GM23338 (cell line): Measurements from ENCODE around the gene GRIN3B. TPM values are rescaled to one million over a fixed set of nuclear protein-coding genes. Genes with fewer than 3 reads are reported as not detected.
A peak's percentile ranks its signal among the peaks of the same experiment; 100 is the strongest.

Source experiments
- ATAC-seq: fragments of 200-7000 bp; cut with Tn5 transposase; 3 replicates; pipeline ENCODE4 v1.9.1; 2020
- DNase-seq: peaks from one replicate; pipeline ENCODE4 v3.0.0-alpha.2; 2015; ENCODE audit warnings: low spot score
- H2AFZ ChIP-seq: fragments of 200-600 bp; sonication (generic); 2 replicates; pipeline ENCODE4 v1.8.0; 2016; ENCODE audit warnings: antibody characterized with exemption, mild to moderate bottlenecking, moderate library complexity
- H3F3A ChIP-seq: fragments of 200-600 bp; sonication (generic); replicated peaks from 2 replicates; pipeline ENCODE4 v1.8.0; 2017; ENCODE audit warnings: antibody characterized with exemption, mixed run types, low read depth
- H3K27ac ChIP-seq: fragments of 200-600 bp; sonication (generic); 2 replicates; pipeline ENCODE4 v1.6.1; 2016; ENCODE audit warnings: low read depth
- H3K27me3 ChIP-seq: fragments of 200-600 bp; sonication (generic); 2 replicates; pipeline ENCODE4 v1.8.0; 2016; ENCODE audit warnings: mild to moderate bottlenecking, mixed run types, moderate library complexity; ENCODE audit not compliant: insufficient read depth
- H3K36me3 ChIP-seq: fragments of 200-600 bp; sonication (generic); 2 replicates; pipeline ENCODE4 v1.8.0; 2016; ENCODE audit warnings: mild to moderate bottlenecking; ENCODE audit not compliant: insufficient read depth
- H3K4me1 ChIP-seq: fragments of 200-600 bp; sonication (generic); 2 replicates; pipeline ENCODE4 v1.8.0; 2016; ENCODE audit warnings: mild to moderate bottlenecking, moderate library complexity; ENCODE audit not compliant: insufficient read depth
- H3K4me2 ChIP-seq: fragments of 200-600 bp; sonication (generic); 2 replicates; pipeline ENCODE4 v1.7.1; 2017; ENCODE audit warnings: mixed run types
- H3K4me3 ChIP-seq: fragments of 200-600 bp; sonication (generic); 2 replicates; pipeline ENCODE4 v1.6.1; 2016; ENCODE audit warnings: mixed run types
- H3K79me2 ChIP-seq: fragments of 200-600 bp; sonication (generic); replicated peaks from 2 replicates; pipeline ENCODE4 v1.8.0; 2017; ENCODE audit warnings: mild to moderate bottlenecking; ENCODE audit not compliant: insufficient read depth
- H3K9me2 ChIP-seq: fragments of 200-600 bp; sonication (generic); 2 replicates; pipeline ENCODE4 v1.8.0; 2017; ENCODE audit not compliant: insufficient read depth
- H4K20me1 ChIP-seq: fragments of 200-600 bp; sonication (generic); replicated peaks from 2 replicates; pipeline ENCODE4 v1.8.0; 2017; ENCODE audit warnings: mild to moderate bottlenecking; ENCODE audit not compliant: insufficient read depth
- H3K27ac Mint-ChIP-seq: 2 replicates; pipeline ENCODE4 v1.8.0; 2020; ENCODE audit warnings: inconsistent platforms, mild to moderate bottlenecking, moderate library complexity, mixed read lengths
- H3K27me3 Mint-ChIP-seq: 3 replicates; pipeline ENCODE4 v1.8.0; 2022; ENCODE audit warnings: low read depth, mild to moderate bottlenecking, moderate library complexity, mixed read lengths, inconsistent platforms; ENCODE audit not compliant: insufficient read depth, poor library complexity
- H3K36me3 Mint-ChIP-seq: 3 replicates; pipeline ENCODE4 v1.8.0; 2021; ENCODE audit warnings: low read depth, mild to moderate bottlenecking, inconsistent platforms, moderate library complexity, mixed read lengths
- H3K4me1 Mint-ChIP-seq: 3 replicates; pipeline ENCODE4 v1.8.0; 2020; ENCODE audit warnings: mild to moderate bottlenecking, inconsistent platforms, mixed read lengths
- H3K4me3 Mint-ChIP-seq: 3 replicates; pipeline ENCODE4 v1.8.0; 2021; ENCODE audit warnings: moderate library complexity, mild to moderate bottlenecking, inconsistent platforms, mixed read lengths
- H3K9me3 Mint-ChIP-seq: 3 replicates; pipeline ENCODE4 v1.8.0; 2020; ENCODE audit warnings: moderate library complexity, mild to moderate bottlenecking, inconsistent platforms, mixed read lengths
- CREB1 ChIP-seq: fragments of 250-450 bp; sonication (Bioruptor Pico); IDR thresholded peaks from 2 replicates; pipeline ENCODE4 v1.5.0; 2020; ENCODE audit warnings: low read depth, mild to moderate bottlenecking, moderate library complexity
- CTCF ChIP-seq, 2 experiments: fragments of 200-600 bp in 1 of 2; sonication (generic) in 1 of 2; conservative IDR thresholded peaks; 2 replicates each; pipeline versions ENCODE4 v1.5.1 to v1.6.1; 2016 to 2017; ENCODE audit warnings: antibody characterized with exemption in 2 of 2, low read depth in 2 of 2, mild to moderate bottlenecking in 2 of 2, moderate library complexity in 1 of 2
- NANOG ChIP-seq: IDR thresholded peaks from 2 replicates; pipeline ENCODE4 v1.6.1; 2016; ENCODE audit warnings: antibody characterized with exemption, borderline replicate concordance
- POLR2AphosphoS5 ChIP-seq: IDR thresholded peaks from 2 replicates; pipeline ENCODE4 v1.6.1; 2016; ENCODE audit warnings: antibody characterized with exemption, low read depth
- REST ChIP-seq: IDR thresholded peaks from one replicate; pipeline ENCODE4 v1.6.1; 2018; ENCODE audit warnings: antibody characterized with exemption; ENCODE audit not compliant: unreplicated experiment
- STAT1 ChIP-seq: IDR thresholded peaks from one replicate; pipeline ENCODE4 v1.6.1; 2016; ENCODE audit warnings: antibody characterized with exemption; ENCODE audit not compliant: unreplicated experiment
- ZNF114 ChIP-seq: fragments of 250-450 bp; sonication (Bioruptor Pico); IDR thresholded peaks from 2 replicates; pipeline ENCODE4 v1.5.0; 2020; ENCODE audit warnings: mild to moderate bottlenecking, moderate library complexity
- ZNF331 ChIP-seq: fragments of 250-450 bp; sonication (Bioruptor Pico); IDR thresholded peaks from 2 replicates; pipeline ENCODE4 v1.5.0; 2020; ENCODE audit warnings: low read depth, mild to moderate bottlenecking, moderate library complexity
- polyA plus RNA-seq: library from polyadenylated mRNA; unstranded; fragments of >200 nt; fragmentation: Nextera tagmentation; extraction: Ambion mirVana; gene quantifications from 2 replicates; pipeline ENCODE4 v1.2.1, GENCODE V29; 2016
- total RNA-seq: library from RNA; depleted of rRNA; stranded (reverse); fragments of >200 nt; shearing (Covaris generic); gene quantifications from 2 replicates; pipeline ENCODE4 v1.2.3, GENCODE V29; 2014

GRIN3B gene
- total and polyA plus RNA-seq, 2 experiments from 2014 or later, result 0.11 to 2.8 TPM

GRCh38 chr19:1046117-1046626 lies 46.0 kb downstream of the GRIN3B start:
- Histone ChIP-seq H3K27ac (no peak overlapping the region), H3K4me3 (no peak overlapping the region), H3K27me3 (no peaks in the 10 kb centered on the region), H3K9me2 (no peaks in the 10 kb centered on the region), H2AFZ (no peak overlapping the region), H4K20me1 (no peaks in the 10 kb centered on the region), H3F3A (0 out of 2 replicates have a peak, but pooled peaks cover 3% of the 10 kb centered on the region), H3K4me2 (no peak overlapping the region), H3K36me3 (no peaks in the 10 kb centered on the region), H3K4me1 (no peaks in the 10 kb centered on the region), H3K79me2 (no peaks in the 10 kb centered on the region)
- peaks cover 14% of the 10 kb centered on the region for H3K27me3 Mint-ChIP-seq
- H3K9me3 Mint-ChIP-seq, result peaks cover 8% of the 10 kb centered on the region; the same call in 2 of the 3 replicates
- no peak overlapping the region for H3K27ac Mint-ChIP-seq
- peak; percentile 28 for DNase-seq
- no peak overlapping the region for H3K4me3 Mint-ChIP-seq
- TF ChIP-seq NANOG (no peak), ZNF331 (CRISPR knock-in tag) (no peak), CTCF (conservative IDR thresholded peaks at IDR 0.05; ENCODE audit: low read depth in 2 of 2) (peak in 1 of 2 experiments; percentile 26; a peak in 2 of 4 replicates), CREB1 (no peak)
- H3K36me3 Mint-ChIP-seq, result peaks cover 11% of the 10 kb centered on the region; the same call in 2 of the 3 replicates
- no peaks in the 10 kb centered on the region for H3K4me1 Mint-ChIP-seq
- no peak for ATAC-seq

GRCh38 chr19:1046836-1047695 lies 46.8 kb downstream of the GRIN3B start:
- no peaks in the 10 kb centered on the region for H3K4me1 Mint-ChIP-seq
- Histone ChIP-seq H3K27ac (no peak overlapping the region), H3K27me3 (no peaks in the 10 kb centered on the region), H3F3A (no peaks in the 10 kb centered on the region), H3K4me3 (no peak overlapping the region), H3K9me2 (no peaks in the 10 kb centered on the region), H2AFZ (no peak overlapping the region), H3K4me1 (no peaks in the 10 kb centered on the region), H3K79me2 (no peaks in the 10 kb centered on the region), H3K36me3 (no peaks in the 10 kb centered on the region), H3K4me2 (no peak overlapping the region), H4K20me1 (no peaks in the 10 kb centered on the region)
- no peak for DNase-seq
- H3K9me3 Mint-ChIP-seq, result peaks cover 8% of the 10 kb centered on the region; the same call in 2 of the 3 replicates
- H3K27me3 Mint-ChIP-seq, result peaks cover 18% of the 10 kb centered on the region
- H3K36me3 Mint-ChIP-seq, result peaks cover 16% of the 10 kb centered on the region
- no peak overlapping the region for H3K4me3 Mint-ChIP-seq
- no peak overlapping the region for H3K27ac Mint-ChIP-seq
- ATAC-seq, result no peak
- TF ChIP-seq REST, result no peak
- no peak for TF ChIP-seq POLR2AphosphoS5
- no peak for TF ChIP-seq STAT1
- no peak for TF ChIP-seq ZNF114
- no peak for TF ChIP-seq NANOG
- no peak for TF ChIP-seq ZNF331 (CRISPR knock-in tag)
- no peak for TF ChIP-seq CTCF (conservative IDR thresholded peaks at IDR 0.05; ENCODE audit: low read depth in 2 of 2)
- TF ChIP-seq CREB1, result no peak
